22Rv1 (cell line): ENCODE measurements around the gene BNC2.

Source experiments
- H3K27ac ChIP-seq: fragments of 450-650 bp; 2 replicates; pipeline ENCODE4 v1.5.1; 2017
- CTCF ChIP-seq: fragments of 450-650 bp; IDR thresholded peaks from 2 replicates; pipeline ENCODE4 v1.5.1; 2017; ENCODE audit warnings: mild to moderate bottlenecking
- ZFX ChIP-seq: fragments of 450-650 bp; IDR thresholded peaks from 2 replicates; pipeline ENCODE4 v1.6.1; 2017; ENCODE audit warnings: antibody characterized with exemption, borderline replicate concordance

Gene BNC2

GRCh38 chr9:16796304-16796825 lies 74.1 kb downstream of the BNC2 start:
- H3K27ac ChIP-seq, result no peak overlapping the region
- no peak for TF ChIP-seq CTCF
- no peak for TF ChIP-seq ZFX

- no peak overlapping the region for H3K27ac ChIP-seq
- no peak for TF ChIP-seq ZFX
- TF ChIP-seq CTCF, result no peak
Observed at GRCh38 chr9:16794871-16795639, 75.4 kb downstream of the BNC2 start.

GRCh38 chr9:16794103-16794502 lies 76.4 kb downstream of the BNC2 start:
- TF ChIP-seq ZFX, result no peak
- TF ChIP-seq CTCF, result no peak
- H3K27ac ChIP-seq, result no peak overlapping the region

- no peak for TF ChIP-seq ZFX
- TF ChIP-seq CTCF, result no peak
- no peak overlapping the region for H3K27ac ChIP-seq
Observed at GRCh38 chr9:16787724-16788123, 82.7 kb downstream of the BNC2 start.

GRCh38 chr9:16784002-16784401 lies 86.5 kb downstream of the BNC2 start:
- no peak overlapping the region for H3K27ac ChIP-seq
- TF ChIP-seq CTCF, result no peak
- no peak for TF ChIP-seq ZFX

GRCh38 chr9:16782490-16782889 lies 88.0 kb downstream of the BNC2 start:
- TF ChIP-seq CTCF, result no peak
- no peak for TF ChIP-seq ZFX
- H3K27ac ChIP-seq, result no peak overlapping the region

GRCh38 chr9:16775330-16775729 lies 95.1 kb downstream of the BNC2 start:
- TF ChIP-seq CTCF (no peak), ZFX (no peak)
- H3K27ac ChIP-seq, result no peak overlapping the region
